Measurements from ENCODE around the gene WDFY4.

The WDFY4 gene

DNA sequence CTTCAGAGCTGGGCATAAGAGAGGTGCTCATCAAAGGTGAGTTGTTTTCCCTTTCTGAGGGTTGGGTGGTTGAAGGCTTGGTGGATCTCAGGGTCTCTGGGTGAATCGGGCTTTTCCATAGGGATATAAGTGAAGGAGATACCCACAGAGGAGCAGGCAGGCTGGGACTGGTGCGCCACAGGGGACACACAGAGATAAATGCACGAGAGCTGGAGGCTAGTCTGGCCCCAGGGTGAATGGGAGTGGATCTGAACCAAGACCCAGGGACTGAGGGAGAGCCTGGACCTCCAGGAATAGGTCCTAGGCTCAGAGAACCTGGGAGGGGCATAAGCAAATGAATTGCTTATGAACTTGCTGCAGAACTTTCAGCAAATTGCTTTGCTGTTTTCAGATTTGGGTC, 193.4 kb downstream of the WDFY4 start:
- no peak for DNase-seq (ENCODE audit: low read depth in 1 of 2, low spot score in 1 of 2)

DNA sequence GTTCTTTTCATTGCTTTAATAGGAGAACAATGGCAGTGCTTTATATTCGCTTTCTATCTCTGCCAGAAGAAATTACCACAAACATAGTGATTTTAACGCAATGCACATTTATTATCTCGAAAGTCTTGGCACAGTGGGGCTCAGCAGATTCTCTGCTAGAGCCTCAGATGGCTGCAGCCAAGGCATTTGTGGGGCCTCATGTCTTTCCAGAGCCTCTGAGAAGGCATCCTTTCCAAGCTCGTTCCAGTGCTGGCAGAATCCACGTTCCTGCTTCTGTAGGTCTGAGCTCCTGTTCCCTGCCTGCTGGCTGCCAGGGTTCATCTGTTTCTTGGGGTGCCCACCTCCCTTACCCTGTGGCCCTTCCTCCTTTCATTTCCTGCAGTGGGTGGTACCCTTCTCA, 194.8 kb downstream of the WDFY4 start:
- DNase-seq (ENCODE audit: low read depth in 1 of 2, low spot score in 1 of 2) = no peak

DNA sequence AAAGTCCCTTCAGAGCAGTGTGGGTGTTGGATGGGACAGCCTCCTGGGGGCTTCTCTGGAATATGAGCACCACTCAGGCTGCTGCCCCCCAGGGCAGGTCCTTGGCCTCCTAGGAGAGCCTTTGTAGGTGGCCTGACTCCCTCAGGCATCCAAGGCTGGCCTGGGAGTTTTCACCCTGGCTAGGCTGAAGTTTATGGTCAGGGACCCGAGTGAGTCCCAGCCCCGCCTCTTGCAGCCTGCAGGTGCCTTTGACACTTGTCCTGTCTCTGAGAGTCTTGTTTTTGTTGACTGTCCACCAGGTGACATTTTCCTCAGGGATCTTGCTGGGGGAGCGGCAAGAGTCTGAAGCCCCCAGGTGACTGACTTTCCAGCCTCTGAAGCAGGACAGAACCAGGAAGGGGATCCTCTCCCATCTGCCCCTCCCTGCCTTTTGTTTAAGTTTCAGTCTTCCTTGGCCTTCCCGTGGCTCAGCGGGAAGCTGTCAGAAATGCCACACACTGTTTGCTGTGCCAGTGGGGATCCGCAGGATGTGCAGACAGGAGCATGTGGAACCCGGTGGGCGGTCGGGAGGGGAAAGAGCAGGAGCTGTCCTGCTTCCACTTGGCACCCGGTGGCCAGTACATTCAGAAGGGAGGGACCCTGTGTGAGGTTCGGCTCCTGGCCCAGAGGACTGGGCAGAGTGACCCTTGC, 195.5 kb downstream of the WDFY4 start:
- DNase-seq (ENCODE audit: low read depth in 1 of 2, low spot score in 1 of 2) = no peak

DNA sequence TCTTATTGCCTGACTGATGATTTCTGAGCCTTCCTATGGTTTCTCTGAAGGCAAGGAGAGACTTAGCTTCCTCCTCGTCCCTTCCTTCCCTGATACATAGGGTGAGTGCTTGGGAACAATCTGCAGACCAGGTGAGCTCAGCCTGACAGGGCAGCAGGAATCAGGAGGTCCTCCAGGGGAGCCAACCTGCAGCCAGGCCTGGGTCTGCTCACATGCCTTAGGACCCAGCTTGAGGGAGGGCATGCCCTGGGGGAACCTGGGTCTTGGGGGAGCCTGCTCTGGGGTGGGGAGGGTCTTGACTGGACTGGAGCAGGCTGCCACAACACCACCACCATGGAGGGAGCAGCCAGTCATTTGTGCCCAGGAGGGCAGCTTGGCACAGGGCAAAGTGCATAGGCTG, 197.3 kb downstream of the WDFY4 start:
- no peak for DNase-seq (ENCODE audit: low read depth in 1 of 2, low spot score in 1 of 2)

DNA sequence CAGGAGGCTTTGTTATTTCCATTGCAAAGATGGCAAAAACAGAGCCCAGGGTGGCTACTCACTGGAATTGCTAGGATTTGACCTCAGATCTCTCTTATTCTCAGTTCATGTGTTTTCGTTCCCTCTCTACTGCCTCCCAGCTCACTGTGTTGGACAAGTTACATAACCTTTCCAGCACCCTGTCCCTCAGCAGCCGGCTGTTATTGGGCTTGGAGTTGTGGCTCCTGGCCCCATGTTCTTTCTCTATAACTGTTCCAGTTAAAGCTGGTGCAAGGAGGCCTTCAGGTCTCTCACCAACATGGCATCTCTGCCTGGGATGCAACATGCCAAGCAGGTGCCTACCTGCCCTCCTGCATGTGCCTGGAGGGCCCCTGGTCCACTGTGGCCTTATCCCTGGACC, 198.2 kb downstream of the WDFY4 start:
- DNase-seq (ENCODE audit: low read depth in 1 of 2, low spot score in 1 of 2) = no peak

DNA sequence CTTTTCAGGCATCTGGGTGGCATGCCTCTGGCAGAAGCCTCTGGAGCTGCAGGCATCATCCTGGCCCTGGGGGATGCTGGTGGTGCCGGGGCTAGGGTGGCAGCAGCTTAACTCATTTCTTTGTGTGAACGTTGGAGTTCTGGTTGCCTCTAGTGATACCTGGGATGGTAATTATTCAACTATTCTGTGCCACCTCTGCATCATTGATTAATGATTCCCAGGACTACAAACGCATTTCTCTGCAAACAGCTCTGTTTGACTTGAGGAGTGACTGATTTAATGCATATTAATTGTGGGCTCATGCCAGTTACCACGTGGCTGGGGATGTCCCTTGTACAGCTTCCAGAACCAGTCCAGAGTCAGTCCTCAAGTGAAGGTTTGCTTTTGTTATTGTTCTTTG, 199.0 kb downstream of the WDFY4 start:
- DNase-seq (ENCODE audit: low read depth in 1 of 2, low spot score in 1 of 2) = no peak

DNA sequence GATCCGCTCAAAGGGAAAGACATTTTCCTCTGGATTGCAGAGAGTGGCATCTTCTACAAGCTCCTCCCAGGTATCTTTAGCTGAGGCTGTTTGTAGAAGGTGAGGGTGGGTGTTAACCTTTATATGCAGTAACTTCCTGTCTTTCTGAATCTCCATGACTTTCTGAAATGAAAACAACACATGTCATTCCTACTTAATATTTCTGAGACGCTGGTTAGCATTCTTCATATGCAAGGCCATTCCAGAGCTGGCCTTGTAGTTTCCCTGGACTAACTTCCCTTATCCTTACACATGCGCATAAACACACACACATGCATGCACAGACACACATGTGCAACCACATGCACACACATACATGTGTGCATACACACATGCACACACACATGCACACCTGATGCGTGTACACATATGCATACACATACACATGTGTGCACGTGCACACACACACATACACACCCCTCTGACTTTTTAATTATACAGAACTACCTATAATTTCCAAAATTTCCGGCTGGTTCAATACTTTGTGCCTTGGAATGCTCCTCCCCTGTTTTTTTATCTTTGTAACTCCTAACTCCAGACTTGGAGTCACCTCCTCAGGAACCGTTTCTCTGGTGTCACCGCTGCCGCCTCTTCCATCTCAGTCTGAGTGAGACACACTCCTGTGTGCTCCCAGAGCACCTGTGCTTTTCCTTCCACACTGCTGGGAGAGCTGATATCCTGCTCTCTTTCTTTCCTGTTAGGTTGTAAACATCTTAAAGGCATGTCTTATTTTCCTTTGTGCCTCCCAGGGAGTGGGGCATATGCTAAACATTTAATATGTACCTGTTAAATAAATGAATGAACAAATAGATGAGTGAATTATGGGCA, 199.7 kb downstream of the WDFY4 start:
- no peak for DNase-seq (ENCODE audit: low read depth in 1 of 2, low spot score in 1 of 2)

DNA sequence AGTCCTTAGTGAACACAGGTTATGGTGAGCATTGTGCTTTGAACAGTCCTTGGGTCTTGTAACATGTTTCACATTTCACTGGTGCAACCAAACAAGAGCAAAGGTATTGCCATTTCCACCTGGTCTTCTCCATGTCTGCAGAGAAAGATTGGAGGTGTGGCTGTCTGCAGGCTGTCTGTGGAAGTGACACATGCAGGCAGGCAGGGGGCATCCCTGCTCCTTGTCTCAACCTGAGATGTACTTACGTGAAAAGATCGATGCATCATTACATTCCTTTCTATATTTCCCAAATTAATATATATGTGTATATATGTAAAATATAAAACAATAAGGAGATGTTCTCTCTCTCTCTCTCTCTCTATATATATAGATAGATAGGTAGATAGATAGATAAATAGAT, 200.7 kb downstream of the WDFY4 start:
- DNase-seq (ENCODE audit: low read depth in 1 of 2, low spot score in 1 of 2) = no peak

DNA sequence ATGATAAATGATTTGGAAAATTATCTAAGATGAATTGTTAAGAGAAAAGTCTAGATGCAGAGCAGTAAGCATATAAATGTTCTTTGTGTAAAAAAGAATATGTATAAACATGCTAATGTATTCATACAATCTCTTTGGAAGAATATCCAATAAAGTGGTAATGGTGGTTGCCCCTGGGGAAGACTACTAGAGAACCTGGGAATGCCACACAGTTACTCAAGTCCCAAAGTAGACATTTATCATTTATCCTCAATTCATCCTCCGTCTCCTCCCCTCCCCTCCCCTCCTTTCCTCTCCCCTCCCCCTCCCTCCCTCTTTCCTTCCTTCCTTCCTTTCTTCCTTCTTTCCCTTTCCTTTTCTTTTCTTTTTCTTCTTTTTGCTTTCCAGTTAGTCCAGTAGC, 203.3 kb downstream of the WDFY4 start:
- DNase-seq (ENCODE audit: low read depth in 1 of 2, low spot score in 1 of 2) = no peak

DNA sequence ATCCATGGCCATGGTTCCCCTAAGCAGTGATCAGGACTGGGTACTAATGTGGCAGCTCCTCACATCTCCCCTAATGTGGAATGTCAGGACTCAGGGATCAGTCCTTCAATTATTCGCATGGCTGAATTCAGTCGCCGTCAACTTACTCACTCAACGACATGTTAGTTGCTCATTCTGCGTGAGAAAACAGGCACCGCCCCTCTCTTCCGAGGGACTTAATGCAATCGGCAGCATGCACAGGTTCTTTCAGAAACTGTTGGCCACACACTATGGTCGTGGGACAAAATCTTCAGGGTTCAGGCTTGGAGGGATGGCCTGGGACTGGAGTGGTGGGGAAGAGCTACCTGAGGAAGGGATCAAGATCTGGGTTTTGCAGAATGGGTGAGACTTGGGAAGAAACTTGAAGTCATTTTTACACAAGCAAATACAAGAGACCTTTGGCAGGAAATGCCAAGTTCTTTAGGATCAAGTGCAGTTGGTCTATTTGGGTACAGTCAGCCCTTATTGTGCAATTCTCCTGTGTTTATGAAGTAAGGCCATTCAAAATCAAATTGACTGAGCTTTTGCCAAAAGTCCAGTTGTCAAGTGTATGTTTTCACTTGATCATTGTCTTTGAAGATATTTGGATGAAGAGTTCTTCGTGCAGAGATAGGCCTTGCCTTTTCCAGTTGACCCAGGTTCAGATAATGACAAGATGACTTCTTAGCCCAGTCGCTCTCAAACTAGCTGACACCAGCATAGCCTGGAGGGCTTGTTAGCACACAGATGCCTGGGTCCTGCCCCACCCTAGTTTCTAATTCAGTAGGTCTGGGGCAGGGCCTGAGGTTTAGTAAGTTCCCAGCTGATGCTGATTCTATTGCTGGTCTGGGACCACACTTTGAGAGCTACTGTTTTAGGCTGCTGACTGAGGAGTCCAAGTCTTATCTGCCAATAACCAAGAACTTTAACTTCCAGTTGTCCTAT, 206.5 kb downstream of the WDFY4 start:
- DNase-seq (ENCODE audit: low read depth in 1 of 2, low spot score in 1 of 2) = no peak

DNA sequence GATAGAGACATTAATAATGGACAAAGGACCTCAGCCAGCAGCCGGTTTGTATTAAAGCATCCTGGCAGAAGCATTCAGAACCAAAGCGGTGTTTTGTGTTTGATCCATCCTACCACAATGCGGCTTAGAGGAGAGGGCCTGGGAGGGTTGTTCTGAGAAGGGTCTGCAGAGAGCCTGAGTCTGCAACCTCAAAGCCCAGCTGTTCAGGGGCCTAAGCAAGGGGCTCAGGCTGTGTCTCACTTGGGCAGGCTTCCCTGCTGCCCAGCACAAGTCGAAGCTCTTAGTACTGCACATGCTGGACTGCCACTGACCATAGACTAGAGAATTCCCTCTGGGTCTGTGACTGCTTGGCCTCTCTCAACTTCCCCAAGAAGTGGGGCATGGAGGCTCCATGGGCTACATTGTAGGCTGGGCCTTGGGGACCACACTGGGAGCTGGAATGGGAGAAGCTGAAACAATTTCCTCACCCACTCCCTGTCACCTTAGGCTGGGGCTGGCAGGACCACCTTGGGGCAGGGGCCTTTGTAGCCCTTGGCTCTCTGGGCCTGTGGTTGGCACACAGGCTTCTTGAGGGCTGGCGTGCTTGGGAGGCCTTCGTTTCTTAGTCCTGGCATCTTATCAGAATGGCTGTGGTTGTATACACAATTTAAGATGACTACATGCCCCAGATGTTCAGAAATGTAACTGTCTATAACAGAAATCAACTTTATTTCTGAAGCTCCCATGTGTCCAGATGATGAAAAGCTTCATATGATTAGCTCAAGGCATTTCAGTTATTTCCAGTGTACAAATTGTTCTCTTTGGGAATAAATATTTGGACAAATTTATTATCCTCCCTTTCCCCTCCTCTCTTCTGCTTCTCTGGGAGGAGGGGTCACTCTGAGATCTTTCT, 210.5 kb downstream of the WDFY4 start:
- DNase-seq (ENCODE audit: low read depth in 1 of 2, low spot score in 1 of 2) = no peak

DNA sequence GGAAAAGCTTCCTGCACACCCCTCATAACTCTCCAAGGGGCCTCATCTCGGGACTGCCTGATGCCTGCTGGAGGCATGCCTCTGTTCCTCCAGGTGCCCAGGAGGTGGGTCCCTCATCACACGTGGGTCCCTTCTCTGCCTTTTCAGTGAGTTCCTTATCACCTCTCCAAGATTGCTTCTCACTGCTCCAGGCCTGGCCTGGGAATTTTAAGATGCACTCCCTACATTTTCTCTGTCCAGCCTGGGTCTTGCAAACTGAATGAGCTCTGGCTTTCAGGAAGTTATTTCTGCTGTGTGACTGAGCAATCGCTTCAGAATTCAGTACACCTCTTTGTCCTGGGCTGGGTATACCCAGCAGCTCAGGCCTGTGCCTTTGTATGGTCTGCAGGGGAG, 211.1 kb downstream of the WDFY4 start:
- DNase-seq (ENCODE audit: low read depth in 1 of 2, low spot score in 1 of 2) = no peak

DNA sequence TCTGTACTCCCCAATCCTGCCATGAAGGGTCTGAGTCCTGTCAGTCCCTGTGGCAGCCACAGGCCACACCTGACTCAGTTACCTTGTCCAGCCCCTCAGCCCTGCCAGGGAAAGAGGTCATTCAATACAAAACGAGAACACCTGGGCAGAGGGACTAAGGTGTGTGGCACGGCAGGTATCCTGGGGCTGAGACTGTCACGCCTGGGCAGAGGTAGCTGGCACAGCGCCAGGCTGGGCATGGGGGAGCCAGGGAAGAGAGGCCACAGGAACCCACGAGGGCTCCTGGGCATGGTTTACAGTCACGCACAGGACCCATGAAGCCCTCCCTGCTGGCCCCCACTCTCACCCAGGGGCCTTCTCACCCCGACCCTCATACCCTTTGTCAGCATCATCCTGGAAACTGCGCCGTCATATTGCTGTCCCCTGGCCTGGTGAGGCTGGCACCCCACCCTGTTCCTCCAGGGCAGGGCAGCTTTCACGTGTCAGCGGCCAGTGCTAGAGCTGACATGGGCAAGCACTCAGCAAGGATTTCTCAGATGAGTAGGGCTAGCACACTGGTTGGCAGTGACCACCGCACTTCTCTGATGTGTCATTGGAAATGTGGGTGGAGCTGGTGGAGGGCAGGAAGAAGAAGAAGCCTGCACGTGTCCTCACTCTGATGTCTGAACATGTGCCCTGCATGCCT, 212.2 kb downstream of the WDFY4 start:
- DNase-seq (ENCODE audit: low read depth in 1 of 2, low spot score in 1 of 2) = no peak

DNA sequence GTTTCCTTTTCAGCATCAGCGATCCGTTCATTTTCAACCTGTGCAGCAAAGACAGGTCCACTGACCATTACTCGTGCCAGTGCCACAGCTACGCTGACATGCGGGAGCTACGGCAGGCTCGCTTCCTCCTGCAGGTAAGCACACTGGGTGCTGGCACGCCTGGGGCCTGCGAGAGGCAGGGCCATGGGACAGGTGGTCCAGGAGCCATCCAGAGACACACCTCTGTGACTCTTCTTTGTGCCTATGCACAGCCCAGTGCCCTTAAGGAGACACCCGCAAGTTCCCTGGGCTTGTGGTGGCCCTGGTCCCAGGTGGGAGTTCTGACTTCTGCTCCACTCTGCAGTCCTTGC, 212.7 kb downstream of the WDFY4 start:
- no peak for DNase-seq (ENCODE audit: low read depth in 1 of 2, low spot score in 1 of 2)

DNA sequence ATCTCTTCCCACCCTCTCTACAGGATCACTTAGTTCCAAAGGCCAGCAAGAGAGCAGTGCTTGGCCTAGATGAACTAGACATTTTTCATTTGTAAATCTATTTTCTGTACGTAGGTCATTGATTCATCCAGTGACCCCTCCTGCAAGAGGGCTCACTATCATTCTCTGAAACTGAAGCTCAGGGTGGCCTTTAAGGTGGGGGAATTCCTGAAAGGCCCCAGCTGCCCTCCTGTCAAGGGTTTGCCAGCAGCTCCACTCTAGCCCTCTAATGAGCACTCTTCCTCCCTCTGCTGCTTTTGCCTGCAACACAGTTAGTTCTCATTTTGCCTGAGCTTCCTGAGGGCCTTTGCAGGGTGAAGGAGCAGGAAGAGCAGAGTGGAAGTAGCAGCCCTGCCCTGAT, 213.8 kb downstream of the WDFY4 start:
- no peak for DNase-seq (ENCODE audit: low read depth in 1 of 2, low spot score in 1 of 2)

DNA sequence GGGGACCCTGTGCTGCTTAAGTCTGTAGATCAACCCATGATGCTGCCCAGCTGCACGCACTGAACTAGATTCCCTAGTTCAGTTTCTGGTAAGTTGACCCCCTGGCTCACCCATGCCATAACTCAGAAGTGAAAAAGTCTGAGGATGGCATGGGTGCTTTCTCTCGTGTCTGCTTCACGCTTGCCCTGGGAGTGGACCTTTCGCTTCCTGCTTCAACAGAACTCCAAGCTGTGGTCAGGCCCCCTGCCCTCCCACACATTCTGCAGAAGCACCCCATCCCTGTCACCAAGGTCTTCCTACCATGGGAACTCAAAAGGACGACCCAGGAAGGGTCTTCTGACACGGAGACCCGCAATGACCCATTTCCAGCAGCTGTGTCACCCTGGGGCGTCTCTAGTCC, 215.1 kb downstream of the WDFY4 start:
- DNase-seq (ENCODE audit: low read depth in 1 of 2, low spot score in 1 of 2) = no peak

DNA sequence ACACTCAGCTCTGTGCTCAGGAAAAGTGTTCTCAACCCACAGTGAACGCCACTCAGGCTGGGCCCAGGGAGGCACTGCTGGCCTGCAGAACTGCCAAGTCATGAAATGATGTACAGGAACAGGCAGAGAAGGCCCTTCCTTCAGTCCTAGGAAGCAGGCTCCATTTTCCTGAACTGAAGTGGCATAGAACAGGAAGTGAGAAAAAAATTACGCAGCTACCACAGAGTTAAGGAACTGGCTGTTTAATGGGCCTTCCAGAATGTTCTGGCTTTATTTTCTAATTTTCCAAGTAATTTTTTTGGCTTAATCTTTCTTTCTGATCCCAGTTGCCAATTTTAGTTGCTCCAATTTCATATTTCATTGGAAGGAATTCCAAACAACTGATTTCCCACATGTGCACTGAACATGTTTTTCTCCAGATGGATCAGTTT, 215.7 kb downstream of the WDFY4 start:
- DNase-seq (ENCODE audit: low read depth in 1 of 2, low spot score in 1 of 2) = no peak

DNA sequence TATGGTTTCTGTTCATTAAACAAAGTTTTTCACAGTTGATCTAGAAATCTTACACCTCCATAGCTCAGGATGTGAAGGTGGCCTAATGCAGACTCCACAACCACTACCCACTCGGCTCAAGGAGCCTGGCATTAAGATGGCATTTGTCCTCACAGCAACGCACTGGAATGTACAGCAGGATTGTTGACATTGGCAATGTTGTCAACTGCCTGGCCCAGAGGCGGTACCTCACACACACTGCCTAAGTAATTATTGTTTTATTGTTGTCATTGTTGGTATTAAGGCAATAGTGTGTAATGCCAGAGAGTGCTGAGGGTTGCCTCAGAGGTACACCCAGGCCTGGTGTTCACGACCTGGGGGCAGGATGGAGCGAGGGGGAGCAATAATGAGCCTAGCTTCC, 216.6 kb downstream of the WDFY4 start:
- no peak for DNase-seq (ENCODE audit: low read depth in 1 of 2, low spot score in 1 of 2)

DNA sequence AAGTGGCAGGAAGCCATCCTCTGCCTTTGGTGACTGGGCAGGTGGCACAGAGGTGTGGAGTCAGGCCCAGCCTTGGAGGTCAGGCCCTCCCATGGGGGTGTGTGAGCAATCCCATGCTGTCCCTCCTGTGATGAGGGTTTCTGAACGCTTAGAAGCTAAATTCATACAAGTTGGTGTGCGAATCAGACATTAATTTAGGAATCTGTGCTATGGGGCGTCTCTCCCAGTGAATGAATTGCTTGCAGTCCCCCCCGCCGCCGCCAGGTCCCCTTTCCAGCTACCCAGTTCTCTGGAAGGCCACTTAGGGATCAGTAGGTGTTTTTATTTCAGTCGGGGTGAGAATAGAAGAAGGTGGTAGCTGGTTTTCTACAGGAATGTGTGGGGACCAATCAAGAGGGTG, 217.4 kb downstream of the WDFY4 start:
- DNase-seq (ENCODE audit: low read depth in 1 of 2, low spot score in 1 of 2) = no peak

DNA sequence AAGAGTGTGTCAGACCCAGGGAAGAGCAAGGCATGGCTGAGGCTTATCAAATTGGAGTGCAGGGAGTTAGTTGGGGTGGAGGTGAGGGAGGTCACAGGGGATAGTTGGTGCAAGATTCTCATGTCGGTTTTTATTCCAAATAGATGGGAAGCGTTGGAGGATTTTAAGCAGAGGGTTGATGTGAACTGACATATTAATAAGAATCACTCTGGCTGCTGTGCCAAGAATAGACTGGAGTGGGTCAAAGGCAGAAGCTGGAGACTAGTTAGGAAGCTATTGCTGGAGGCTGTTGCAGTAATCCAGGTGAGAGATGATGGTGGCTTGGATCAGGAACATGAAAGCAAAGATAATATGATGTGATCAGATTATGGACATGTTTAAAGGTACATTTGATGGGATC, 218.5 kb downstream of the WDFY4 start:
- DNase-seq (ENCODE audit: low read depth in 1 of 2, low spot score in 1 of 2) = no peak

Measured in activated CD4-positive, alpha-beta T cell treated with anti-CD3 and anti-CD28 coated beads, Interleukin-2, amount 50 U/mL, for 24 hours (primary cell).